Measurements from ENCODE around the gene HOXC5. TPM values are rescaled to one million over a fixed set of nuclear protein-coding genes. Genes with fewer than 3 reads are reported as not detected.

HOXC5 gene
- total and polyA plus RNA-seq, 2 experiments from 2014 or later: 0.18 to 0.40 TPM

- H3K27ac ChIP-seq: peak overlapping the region; percentile 15
- TF ChIP-seq EZH2 (IDR thresholded peaks at IDR 0.05; ENCODE audit: borderline replicate concordance) (no peak), EZH2phosphoT487 (IDR thresholded peaks at IDR 0.05; ENCODE audit: low read depth, severe bottlenecking, unreplicated experiment) (no peak), CTCF (IDR thresholded peaks at IDR 0.05; ENCODE audit: poor library complexity) (no peak)
- no peaks in the 10 kb centered on the region for H3K9me3 ChIP-seq (ENCODE audit: low read depth)
- H3K36me3 ChIP-seq (replicated peaks; ENCODE audit: insufficient read depth, low read depth): no peaks in the 10 kb centered on the region
- H4K20me1 ChIP-seq (ENCODE audit: insufficient read depth, poor library complexity, severe bottlenecking): no peaks in the 10 kb centered on the region
- no peak for DNase-seq (ENCODE audit: low spot score)
- H3K4me3 ChIP-seq: no peak overlapping the region
- WGBS (ENCODE audit: low lambda C conversion rate, missing lambda C conversion rate): 75% methylated on average over 3 of the region's 3 CpGs
- no peaks in the 10 kb centered on the region for H3K9me2 ChIP-seq (replicated peaks; ENCODE audit: insufficient read depth)
- peaks cover 39% of the 10 kb centered on the region for H3K4me1 ChIP-seq (ENCODE audit: insufficient read depth)
- no peak overlapping the region for H2AFZ ChIP-seq
- peaks cover 39% of the 10 kb centered on the region for H3K79me2 ChIP-seq
- peak overlapping the region; percentile 68 for H3K4me2 ChIP-seq
- peaks cover 92% of the 10 kb centered on the region for H3K27me3 ChIP-seq
Measured at GRCh38 chr12:54027442-54027786, 5.4 kb upstream of the HOXC5 start.

GRCh38 chr12:54028314-54029201 lies 4.3 kb upstream of the HOXC5 start, which contains the start of gene HOXC6:
TSS of gene HOXC6 (plus strand) at chr12:54028440. CDS start at chr12:54028522, 82 bp downstream.
- peak; percentile 62 for DNase-seq (ENCODE audit: low spot score)
- Histone ChIP-seq H4K20me1 (ENCODE audit: insufficient read depth, poor library complexity, severe bottlenecking) (no peaks in the 10 kb centered on the region), H3K4me1 (ENCODE audit: insufficient read depth) (peaks cover 48% of the 10 kb centered on the region), H3K27me3 (peaks cover 81% of the 10 kb centered on the region), H3K4me2 (peak within 1 kb of the TSS; percentile 68), H3K9me2 (replicated peaks; ENCODE audit: insufficient read depth) (no peaks in the 10 kb centered on the region), H3K79me2 (peaks cover 27% of the 10 kb centered on the region), H3K9me3 (ENCODE audit: low read depth) (no peaks in the 10 kb centered on the region), H3K36me3 (replicated peaks; ENCODE audit: insufficient read depth, low read depth) (no peaks in the 10 kb centered on the region), H3K27ac (peak within 1 kb of the TSS; percentile 59), H3K4me3 (no peak within 1 kb of the TSS), H2AFZ (no peak within 1 kb of the TSS)
- 7% methylated on average over 35 of the region's 36 CpGs for WGBS (ENCODE audit: low lambda C conversion rate, missing lambda C conversion rate)
- TF ChIP-seq EZH2 (IDR thresholded peaks at IDR 0.05; ENCODE audit: borderline replicate concordance) (peak; percentile 46), EZH2phosphoT487 (IDR thresholded peaks at IDR 0.05; ENCODE audit: low read depth, severe bottlenecking, unreplicated experiment) (peak; percentile 79), CTCF (IDR thresholded peaks at IDR 0.05; ENCODE audit: poor library complexity) (no peak)

- Histone ChIP-seq H3K4me3 (no peak overlapping the region), H3K79me2 (peaks cover 21% of the 10 kb centered on the region), H3K9me3 (ENCODE audit: low read depth) (no peaks in the 10 kb centered on the region), H3K9me2 (replicated peaks; ENCODE audit: insufficient read depth) (no peaks in the 10 kb centered on the region), H3K4me1 (ENCODE audit: insufficient read depth) (peaks cover 58% of the 10 kb centered on the region), H3K4me2 (peak overlapping the region; percentile 68), H3K27me3 (peaks cover 80% of the 10 kb centered on the region), H2AFZ (no peak overlapping the region), H3K27ac (peak overlapping the region; percentile 84), H4K20me1 (ENCODE audit: insufficient read depth, poor library complexity, severe bottlenecking) (no peaks in the 10 kb centered on the region), H3K36me3 (replicated peaks; ENCODE audit: insufficient read depth, low read depth) (no peaks in the 10 kb centered on the region)
- WGBS (ENCODE audit: low lambda C conversion rate, missing lambda C conversion rate): 19% methylated on average over 44 of the region's 53 CpGs
- TF ChIP-seq CTCF (IDR thresholded peaks at IDR 0.05; ENCODE audit: poor library complexity) (no peak), EZH2phosphoT487 (IDR thresholded peaks at IDR 0.05; ENCODE audit: low read depth, severe bottlenecking, unreplicated experiment) (peak; percentile 75), EZH2 (IDR thresholded peaks at IDR 0.05; ENCODE audit: borderline replicate concordance) (peak; percentile 21)
- DNase-seq (ENCODE audit: low spot score): no peak
Measured at GRCh38 chr12:54029529-54030441, 3.1 kb upstream of the HOXC5 start.
